Parathyroid adenoma (tissue), 2 donors: ENCODE measurements around the gene SCFD2.

Experiments used
- H2AFZ ChIP-seq: fragments of 300-600 bp; sonication (generic); one replicate; pipeline ENCODE4 v1.7.0; 2017; ENCODE audit warnings: antibody characterized with exemption, mild to moderate bottlenecking
- H3K27ac ChIP-seq: fragments of 300-600 bp; sonication (generic); one replicate; pipeline ENCODE4 v1.7.0; 2017
- H3K27me3 ChIP-seq: fragments of 300-600 bp; sonication (generic); one replicate; pipeline ENCODE4 v1.7.0; 2017; ENCODE audit warnings: low read length; ENCODE audit not compliant: control insufficient read depth, insufficient read depth
- H3K36me3 ChIP-seq: fragments of 300-600 bp; sonication (generic); one replicate; pipeline ENCODE4 v1.7.0; 2017; ENCODE audit warnings: low read length; ENCODE audit not compliant: control insufficient read depth, insufficient read depth
- H3K4me1 ChIP-seq: fragments of 300-600 bp; sonication (generic); one replicate; pipeline ENCODE4 v1.7.0; 2017; ENCODE audit warnings: control low read depth
- H3K4me2 ChIP-seq: fragments of 300-600 bp; sonication (generic); one replicate; pipeline ENCODE4 v1.7.0; 2017; ENCODE audit warnings: low read length
- H3K4me3 ChIP-seq: fragments of 300-600 bp; sonication (generic); one replicate; pipeline ENCODE4 v1.7.0; 2017; ENCODE audit warnings: low read depth, low read length
- H3K79me2 ChIP-seq: fragments of 300-600 bp; sonication (generic); one replicate; pipeline ENCODE4 v1.7.0; 2017; ENCODE audit warnings: control low read depth
- H3K9ac ChIP-seq: fragments of 300-600 bp; sonication (generic); one replicate; pipeline ENCODE4 v1.7.0; 2017; ENCODE audit warnings: mild to moderate bottlenecking
- H3K9me3 ChIP-seq: fragments of 300-600 bp; sonication (generic); one replicate; pipeline ENCODE4 v1.7.0; 2017; ENCODE audit warnings: low read length; ENCODE audit not compliant: control insufficient read depth
- CTCF ChIP-seq: fragments of 300-600 bp; sonication (generic); IDR thresholded peaks from one replicate; pipeline ENCODE4 v1.7.0; 2017; ENCODE audit warnings: antibody characterized with exemption, mild to moderate bottlenecking
- donor health status: primary hyperparathyroidism.

Gene SCFD2

DNA sequence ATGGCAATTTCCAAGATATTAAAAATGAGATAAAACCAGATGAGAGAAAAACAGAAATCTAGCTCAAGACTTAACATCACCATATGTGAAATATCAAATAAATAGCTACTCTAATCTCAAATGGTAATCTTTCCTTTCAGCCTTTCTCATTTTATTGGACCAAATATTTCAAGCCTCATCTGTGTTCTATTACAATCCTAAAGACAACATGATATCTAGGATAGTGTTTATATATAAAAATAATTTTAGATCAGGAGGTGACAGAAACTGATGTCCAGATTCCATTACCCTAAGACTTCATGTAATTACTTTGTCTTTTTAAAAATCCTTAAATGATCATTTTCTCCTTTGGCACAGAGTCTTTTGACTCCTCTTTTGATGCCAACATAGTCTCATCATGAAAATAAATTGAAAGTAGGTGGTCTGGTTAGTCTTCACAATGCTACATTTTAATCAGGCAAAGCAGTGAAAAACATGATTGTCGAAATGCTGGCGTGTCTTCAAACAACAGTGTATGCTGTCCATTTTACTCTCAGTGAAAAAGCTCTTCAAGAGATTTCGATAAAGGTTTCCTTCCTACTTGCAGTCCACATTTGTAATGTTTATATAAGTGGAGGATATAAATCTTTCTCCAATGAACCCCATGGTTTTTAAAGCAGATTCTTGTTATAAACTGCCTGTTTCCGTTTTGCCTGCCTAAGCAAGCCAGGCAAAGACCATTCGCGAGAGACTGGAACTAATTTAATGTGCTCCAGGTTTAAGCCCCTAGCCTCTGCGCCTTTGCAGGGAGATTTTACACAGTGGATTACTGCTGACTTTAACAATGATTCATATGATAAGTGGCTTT, 169.8 kb downstream of the SCFD2 start:
- Histone ChIP-seq H3K9me3 (no peaks in the 10 kb centered on the region), H3K4me2 (no peak overlapping the region), H3K4me1 (no peaks in the 10 kb centered on the region), H3K27ac (no peak overlapping the region), H3K9ac (no peak overlapping the region), H3K36me3 (no peaks in the 10 kb centered on the region), H3K27me3 (no peaks in the 10 kb centered on the region), H2AFZ (no peak overlapping the region), H3K79me2 (no peaks in the 10 kb centered on the region), H3K4me3 (no peak overlapping the region)
- TF ChIP-seq CTCF: no peak

GRCh38 chr4:53194727-53195126, 171.1 kb downstream of the SCFD2 start:
- no peak for TF ChIP-seq CTCF
- H2AFZ ChIP-seq: no peak overlapping the region
- no peak overlapping the region for H3K27ac ChIP-seq
- no peak overlapping the region for H3K4me2 ChIP-seq
- H3K4me3 ChIP-seq: no peak overlapping the region
- no peaks in the 10 kb centered on the region for H3K27me3 ChIP-seq
- no peaks in the 10 kb centered on the region for H3K79me2 ChIP-seq
- H3K36me3 ChIP-seq: no peaks in the 10 kb centered on the region
- H3K4me1 ChIP-seq: no peaks in the 10 kb centered on the region
- H3K9ac ChIP-seq: no peak overlapping the region
- H3K9me3 ChIP-seq: no peaks in the 10 kb centered on the region

- Histone ChIP-seq H3K9me3 (no peaks in the 10 kb centered on the region), H3K9ac (no peak overlapping the region), H3K27me3 (no peaks in the 10 kb centered on the region), H2AFZ (no peak overlapping the region), H3K4me1 (no peaks in the 10 kb centered on the region), H3K4me3 (no peak overlapping the region), H3K4me2 (no peak overlapping the region), H3K79me2 (no peaks in the 10 kb centered on the region), H3K36me3 (no peaks in the 10 kb centered on the region), H3K27ac (no peak overlapping the region)
- TF ChIP-seq CTCF: no peak
Measured at GRCh38 chr4:53193111-53193510, 172.8 kb downstream of the SCFD2 start.

DNA sequence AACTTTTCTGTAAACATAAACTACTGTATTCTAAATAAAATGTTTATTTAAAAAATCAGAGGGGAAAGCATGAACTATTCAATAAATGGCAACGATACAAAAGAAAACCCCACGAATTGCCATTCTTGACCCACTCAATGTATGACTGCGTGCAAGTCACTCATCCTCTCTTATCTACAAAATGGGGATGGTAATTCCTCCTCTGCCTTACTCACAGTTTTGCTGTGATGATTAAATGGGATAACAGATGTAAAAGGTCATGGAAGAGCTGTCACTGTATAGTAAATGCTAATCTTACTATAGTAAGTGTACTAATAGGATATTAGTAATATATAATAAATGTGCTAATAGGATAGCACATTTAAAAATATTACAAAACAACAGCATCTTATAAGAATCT, 173.4 kb downstream of the SCFD2 start:
- Histone ChIP-seq H3K4me3 (no peak overlapping the region), H3K4me2 (no peak overlapping the region), H3K9ac (no peak overlapping the region), H2AFZ (no peak overlapping the region), H3K27me3 (no peaks in the 10 kb centered on the region), H3K9me3 (no peaks in the 10 kb centered on the region), H3K4me1 (no peaks in the 10 kb centered on the region), H3K27ac (no peak overlapping the region), H3K79me2 (no peaks in the 10 kb centered on the region), H3K36me3 (no peaks in the 10 kb centered on the region)
- no peak for TF ChIP-seq CTCF

GRCh38 chr4:53191997-53192396, 173.9 kb downstream of the SCFD2 start:
- H3K9me3 ChIP-seq: no peaks in the 10 kb centered on the region
- no peak overlapping the region for H2AFZ ChIP-seq
- no peaks in the 10 kb centered on the region for H3K79me2 ChIP-seq
- no peaks in the 10 kb centered on the region for H3K4me1 ChIP-seq
- H3K36me3 ChIP-seq: no peaks in the 10 kb centered on the region
- TF ChIP-seq CTCF: no peak
- H3K4me2 ChIP-seq: no peak overlapping the region
- H3K27ac ChIP-seq: no peak overlapping the region
- H3K4me3 ChIP-seq: no peak overlapping the region
- no peak overlapping the region for H3K9ac ChIP-seq
- H3K27me3 ChIP-seq: no peaks in the 10 kb centered on the region
